Measurements from ENCODE around the gene WSB1. TPM values are rescaled to one million over a fixed set of nuclear protein-coding genes. Genes with fewer than 3 reads are reported as not detected.
"Not testable (repeated sequence)": the region's sequence is repeated elsewhere in the genome, so short reads cannot be mapped to it uniquely, and the experiment has no call there.

WSB1 gene
- polyA plus RNA-seq, 6 donors from 2014 or later, result 188 to 342 (median 263) TPM

DNA sequence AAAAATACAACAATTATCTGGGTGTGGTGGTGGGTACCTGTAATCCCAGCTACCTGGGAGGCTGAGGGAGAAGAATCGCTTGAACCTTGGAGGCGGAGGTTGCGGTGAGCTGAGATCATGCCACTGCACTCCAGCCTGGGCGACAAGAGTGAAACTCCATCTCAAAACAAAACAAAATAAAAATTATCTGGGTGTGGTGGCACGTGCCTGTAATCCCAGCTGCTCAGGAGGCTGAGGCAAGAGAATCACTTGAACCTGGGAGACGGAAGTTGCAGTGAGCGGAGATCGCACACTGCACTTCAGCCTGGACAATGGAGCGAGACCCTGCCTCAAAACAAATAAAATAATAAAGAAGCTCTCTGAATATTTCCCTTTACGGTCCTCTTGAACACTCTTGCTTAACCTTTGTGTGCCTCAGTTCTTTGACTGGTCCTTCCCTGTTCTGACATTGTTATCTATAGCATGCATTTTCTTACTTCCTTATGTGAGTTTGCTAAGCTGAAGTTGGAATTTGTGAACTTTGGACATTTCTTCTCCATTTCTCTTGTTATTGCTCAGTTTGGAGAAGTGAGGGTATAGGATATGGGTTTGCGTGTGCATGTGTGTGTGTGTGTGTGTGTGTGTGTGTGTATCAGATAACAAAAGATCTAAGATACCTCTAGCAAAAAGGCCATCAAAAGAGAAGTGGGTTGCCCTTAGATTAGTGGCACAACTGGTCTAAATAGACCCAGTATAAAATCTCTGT, 29.7 kb upstream of the WSB1 start:
- DNase-seq (no peak), ATAC-seq (ENCODE audit: low read depth in 2 of 2) (no peak)
- H3K4me3 Mint-ChIP-seq, result no peak overlapping the region
- H3K36me3 Mint-ChIP-seq, result no peaks in the 10 kb centered on the region
- no peak overlapping the region for H3K27ac Mint-ChIP-seq
- no peaks in the 10 kb centered on the region for H3K27me3 Mint-ChIP-seq
- H3K9me3 Mint-ChIP-seq, result peaks cover 0 to 4% (median 0%) of the 10 kb centered on the region in 7 donors
- H3K4me1 Mint-ChIP-seq, result peaks cover 7 to 19% (median 7%) of the 10 kb centered on the region in 3 donors

DNA sequence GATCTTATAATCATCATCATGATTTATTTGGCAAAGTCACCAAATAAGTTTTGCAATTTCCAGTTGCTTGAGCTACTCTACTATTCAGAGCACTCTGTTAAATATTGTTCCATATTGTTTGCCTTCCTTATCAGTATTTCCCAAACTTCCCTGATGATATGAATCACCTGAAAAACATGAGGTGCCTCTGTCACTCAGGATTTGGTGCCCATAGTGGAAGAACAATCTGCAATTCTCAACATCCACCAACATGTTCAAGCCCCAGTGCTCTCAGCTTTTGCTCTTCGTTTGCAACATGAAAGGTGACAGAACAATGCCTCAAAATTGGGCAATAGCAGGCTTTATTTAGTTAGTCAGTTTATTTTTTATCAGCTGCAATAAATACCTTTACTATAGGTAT, 28.6 kb upstream of the WSB1 start:
- Mint-ChIP-seq H3K27me3 (no peaks in the 10 kb centered on the region), H3K36me3 (no peaks in the 10 kb centered on the region), H3K9me3 (peaks cover 0 to 4% (median 0%) of the 10 kb centered on the region in 7 donors), H3K27ac (no peak overlapping the region), H3K4me1 (peaks cover 9 to 22% (median 10%) of the 10 kb centered on the region in 3 donors), H3K4me3 (no peak overlapping the region)
- no peak for ATAC-seq (ENCODE audit: low read depth in 2 of 2)
- DNase-seq, result no peak

DNA sequence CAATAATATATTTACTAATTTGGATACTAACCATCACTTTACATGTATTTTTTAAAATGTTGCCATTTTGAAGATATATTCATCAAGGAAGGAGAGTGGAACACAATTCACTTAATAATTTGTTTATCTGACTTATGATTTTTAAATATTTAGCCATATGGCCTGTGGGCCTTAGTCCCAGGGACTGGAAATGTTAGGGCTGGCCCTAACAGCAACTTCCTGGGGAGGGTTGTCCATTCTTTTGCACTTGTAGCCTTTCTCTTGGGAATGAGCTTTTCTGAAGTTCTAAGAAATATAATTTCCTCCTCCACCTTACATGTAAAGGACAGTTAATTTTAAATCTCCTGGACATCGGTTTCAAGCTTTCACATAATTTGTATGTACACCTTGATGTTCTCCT, 27.7 kb upstream of the WSB1 start:
- H3K27me3 Mint-ChIP-seq, result no peaks in the 10 kb centered on the region
- H3K27ac Mint-ChIP-seq, result no peak overlapping the region
- H3K36me3 Mint-ChIP-seq, result no peaks in the 10 kb centered on the region
- peaks cover 0 to 4% (median 0%) of the 10 kb centered on the region in 7 donors for H3K9me3 Mint-ChIP-seq
- ATAC-seq (ENCODE audit: low read depth in 2 of 2) (no peak), DNase-seq (no peak)
- H3K4me1 Mint-ChIP-seq, result peaks cover 9 to 22% (median 10%) of the 10 kb centered on the region in 3 donors
- H3K4me3 Mint-ChIP-seq, result no peak overlapping the region

DNA sequence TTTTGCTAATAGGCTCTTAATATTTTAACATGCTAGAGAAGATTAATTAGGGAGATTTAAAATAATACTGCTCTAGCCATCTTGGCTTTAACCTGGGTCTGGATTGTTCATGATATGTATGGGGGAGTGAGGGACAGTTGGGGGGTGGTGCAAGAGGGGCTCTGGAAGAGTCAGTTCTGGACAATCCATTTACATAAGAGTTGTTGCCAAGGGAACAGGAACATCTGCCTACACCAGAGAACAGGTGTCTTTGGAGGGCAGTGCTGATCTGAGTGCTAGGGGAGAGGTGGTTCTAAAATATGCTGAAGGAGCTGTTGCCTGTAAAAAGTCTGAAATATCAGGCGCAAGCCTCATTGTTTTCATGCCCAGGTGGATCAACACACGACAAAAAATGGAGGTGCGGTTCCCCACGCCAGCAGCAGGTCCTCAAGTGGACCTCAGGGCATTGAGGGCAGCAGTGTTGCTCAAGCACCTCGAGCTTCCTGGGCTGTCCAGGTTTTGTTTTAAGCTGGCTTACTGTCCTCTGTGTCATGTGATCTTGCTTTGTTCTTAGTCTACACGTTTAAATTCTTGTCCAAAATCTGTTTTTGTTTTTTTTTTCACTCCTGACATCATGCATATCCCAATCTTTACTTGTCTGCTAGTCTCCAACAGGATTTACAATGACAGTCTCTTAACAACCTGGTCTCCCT, 25.4 kb upstream of the WSB1 start:
- Mint-ChIP-seq H3K4me3 (no peak overlapping the region), H3K4me1 (peaks cover 5 to 17% (median 10%) of the 10 kb centered on the region in 3 donors), H3K36me3 (no peaks in the 10 kb centered on the region), H3K27me3 (no peaks in the 10 kb centered on the region), H3K9me3 (no peaks in the 10 kb centered on the region), H3K27ac (no peak overlapping the region)
- ATAC-seq (ENCODE audit: low read depth in 2 of 2), result no peak
- DNase-seq, result no peak

DNA sequence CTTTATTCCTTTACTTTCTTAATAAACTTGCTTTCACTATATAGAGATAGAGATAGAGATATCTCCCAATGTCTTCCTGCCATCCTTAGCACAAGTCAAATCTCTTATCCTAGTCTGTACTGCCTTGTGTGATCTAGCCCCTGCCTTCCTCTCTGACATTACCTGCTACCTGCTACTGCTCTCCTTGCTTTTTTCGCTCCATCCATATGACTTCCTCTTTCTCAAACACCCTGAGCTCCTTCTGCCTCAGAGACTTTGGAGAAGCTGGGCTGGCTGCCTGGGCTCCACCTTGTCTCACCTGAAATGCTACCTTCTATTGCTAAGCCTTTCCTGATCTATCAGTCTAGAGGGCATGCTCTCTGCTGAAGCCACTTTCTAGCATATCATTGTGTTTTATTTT, 24.7 kb upstream of the WSB1 start:
- DNase-seq, result no peak
- peaks cover 5 to 17% (median 10%) of the 10 kb centered on the region in 3 donors for H3K4me1 Mint-ChIP-seq
- H3K27me3 Mint-ChIP-seq, result no peaks in the 10 kb centered on the region
- no peak overlapping the region for H3K4me3 Mint-ChIP-seq
- no peak for ATAC-seq (ENCODE audit: low read depth in 2 of 2)
- H3K36me3 Mint-ChIP-seq, result no peaks in the 10 kb centered on the region
- H3K9me3 Mint-ChIP-seq, result no peaks in the 10 kb centered on the region
- no peak overlapping the region for H3K27ac Mint-ChIP-seq

DNA sequence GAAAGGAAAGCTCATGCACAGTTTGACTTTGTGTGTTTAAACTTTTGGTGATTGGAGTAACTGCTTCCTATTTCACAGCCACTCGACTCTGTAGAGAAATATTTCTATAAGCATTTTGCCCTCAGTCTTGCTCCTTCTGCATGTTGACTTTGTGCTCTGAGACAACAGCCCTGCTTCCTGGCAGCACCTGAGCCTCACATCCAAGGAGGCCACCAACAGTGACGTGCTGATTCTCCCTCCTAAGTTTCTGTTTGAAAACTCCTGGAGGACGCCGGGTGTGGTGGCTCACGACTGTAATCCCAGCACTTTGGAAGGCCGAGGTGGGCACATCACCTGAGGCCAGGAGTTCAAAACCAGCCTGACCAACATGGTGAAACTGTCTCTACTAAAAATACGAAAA, 23.9 kb upstream of the WSB1 start:
- H3K4me3 Mint-ChIP-seq, result peak overlapping the region in 1 of 8 donors; percentile 15
- H3K27me3 Mint-ChIP-seq, result no peaks in the 10 kb centered on the region
- no peak overlapping the region for H3K27ac Mint-ChIP-seq
- no peak for DNase-seq
- no peak for ATAC-seq (ENCODE audit: low read depth in 2 of 2)
- peaks cover 5 to 17% (median 10%) of the 10 kb centered on the region in 3 donors for H3K4me1 Mint-ChIP-seq
- no peaks in the 10 kb centered on the region for H3K9me3 Mint-ChIP-seq
- no peaks in the 10 kb centered on the region for H3K36me3 Mint-ChIP-seq

DNA sequence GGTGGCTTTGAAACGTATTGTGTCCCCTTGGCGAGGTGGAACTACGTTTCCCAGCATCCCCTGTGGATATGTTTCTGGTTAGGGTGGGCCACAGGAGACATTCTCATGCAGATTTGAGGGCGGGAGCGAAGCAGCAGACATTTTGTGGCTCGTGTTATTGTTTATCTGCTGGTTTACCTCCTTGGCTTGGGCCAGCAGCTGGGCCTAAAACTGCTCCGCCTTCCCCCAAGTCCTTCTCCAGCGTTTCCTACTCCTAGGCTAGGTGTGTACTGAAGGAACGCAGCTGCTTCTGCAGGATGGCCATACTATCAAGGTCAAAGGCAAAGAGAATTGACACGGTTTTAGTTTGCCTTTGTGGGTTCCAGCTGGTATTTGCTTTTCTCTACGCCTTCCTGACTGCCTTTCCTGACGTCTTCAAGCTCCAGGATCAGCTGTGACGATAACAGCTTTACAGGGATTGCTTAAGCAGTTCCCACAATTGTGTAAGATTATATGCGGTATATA, 17.2 kb upstream of the WSB1 start:
- no peaks in the 10 kb centered on the region for H3K27me3 Mint-ChIP-seq
- H3K36me3 Mint-ChIP-seq, result no peaks in the 10 kb centered on the region
- peaks cover 12 to 22% (median 21%) of the 10 kb centered on the region in 3 donors for H3K4me1 Mint-ChIP-seq

DNA sequence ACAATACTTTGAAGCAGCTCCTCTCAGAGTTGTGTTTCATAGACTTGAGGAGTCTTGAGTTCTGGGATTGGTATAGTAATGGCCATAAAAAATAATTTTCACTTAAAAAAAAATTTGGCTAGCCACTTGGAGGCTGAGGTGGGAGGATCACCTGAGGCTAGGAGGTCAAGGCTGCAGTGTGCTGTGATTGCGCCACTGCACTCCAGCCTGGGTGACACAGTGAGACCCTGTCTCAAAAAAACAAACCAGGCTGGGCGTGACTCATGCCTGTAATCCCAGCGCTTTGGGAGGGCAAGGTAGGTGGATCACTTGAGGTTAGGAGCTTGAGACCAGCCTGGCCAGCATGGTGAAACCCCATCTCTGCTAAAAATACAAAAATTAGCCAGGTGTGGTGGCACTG, 14.8 kb upstream of the WSB1 start:
- not testable (repeated sequence) for H3K9me3 Mint-ChIP-seq; DNase-seq; H3K27me3 Mint-ChIP-seq; ATAC-seq (ENCODE audit: low read depth in 2 of 2); H3K4me3 Mint-ChIP-seq; H3K27ac Mint-ChIP-seq; H3K36me3 Mint-ChIP-seq
- peaks cover 30 to 46% (median 45%) of the 10 kb centered on the region in 3 donors for H3K4me1 Mint-ChIP-seq

More for the DNA sequence above, 17.2 kb upstream of the WSB1 start:
- ATAC-seq (ENCODE audit: low read depth in 2 of 2) (no peak), DNase-seq (no peak)
- no peaks in the 10 kb centered on the region for H3K9me3 Mint-ChIP-seq
- H3K4me3 Mint-ChIP-seq, result no peak overlapping the region
- H3K27ac Mint-ChIP-seq, result no peak overlapping the region

DNA sequence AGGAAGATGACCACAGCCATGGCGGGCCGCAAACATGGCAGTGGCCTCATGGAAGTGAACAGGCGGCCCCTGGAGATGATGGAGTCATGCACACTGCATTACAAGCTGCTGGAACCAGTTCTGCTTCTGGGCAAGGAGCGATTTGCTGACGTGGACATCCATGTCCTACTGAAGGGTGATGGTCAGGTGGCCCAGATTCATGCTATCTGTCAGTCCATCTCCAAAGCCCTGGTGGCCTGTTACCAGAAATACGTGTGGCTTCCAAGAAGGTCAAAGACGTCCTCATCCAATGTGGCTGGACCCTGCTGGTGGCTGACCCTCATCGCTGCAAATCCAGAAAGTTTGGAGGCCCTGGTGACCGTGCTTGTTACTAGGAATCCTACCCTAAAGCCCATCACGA, 13.4 kb upstream of the WSB1 start:
- no peaks in the 10 kb centered on the region for H3K36me3 Mint-ChIP-seq
- no peaks in the 10 kb centered on the region for H3K27me3 Mint-ChIP-seq
- no peaks in the 10 kb centered on the region for H3K9me3 Mint-ChIP-seq
- no peak for DNase-seq
- H3K4me1 Mint-ChIP-seq, result peaks cover 40 to 60% (median 59%) of the 10 kb centered on the region in 3 donors
- H3K27ac Mint-ChIP-seq, result peak overlapping the region in 1 of 6 donors; percentile 82
- H3K4me3 Mint-ChIP-seq, result peak overlapping the region in 1 of 8 donors; percentile 41
- no peak for ATAC-seq (ENCODE audit: low read depth in 2 of 2)

DNA sequence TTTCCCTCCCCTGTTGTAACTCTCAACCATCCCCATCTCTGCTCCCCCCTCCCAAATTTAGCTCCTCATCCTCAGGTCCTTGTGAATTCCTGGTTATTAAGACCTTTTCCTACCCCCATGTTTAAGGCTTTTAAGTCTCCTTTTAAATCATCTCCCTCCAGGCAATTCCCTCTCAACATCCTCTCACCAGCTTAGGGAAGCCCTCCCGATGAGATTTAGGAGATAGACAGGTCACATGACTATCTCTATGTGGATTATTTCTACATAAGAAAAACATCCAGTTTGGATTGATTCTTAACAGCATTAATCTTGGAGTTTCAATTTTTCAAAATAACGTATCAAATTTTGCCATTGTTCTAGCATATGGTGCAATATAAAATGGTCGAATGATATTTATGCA, 12.5 kb upstream of the WSB1 start:
- DNase-seq, result no peak
- H3K4me3 Mint-ChIP-seq, result peak overlapping the region in 7 of 8 donors; percentile 2 to 90 (median 79)
- no peak for ATAC-seq (ENCODE audit: low read depth in 2 of 2)
- H3K4me1 Mint-ChIP-seq, result peaks cover 43 to 67% (median 65%) of the 10 kb centered on the region in 3 donors
- H3K27me3 Mint-ChIP-seq, result no peaks in the 10 kb centered on the region
- H3K9me3 Mint-ChIP-seq, result no peaks in the 10 kb centered on the region
- peak overlapping the region; percentile 82 to 98 (median 94) for H3K27ac Mint-ChIP-seq
- no peaks in the 10 kb centered on the region for H3K36me3 Mint-ChIP-seq

DNA sequence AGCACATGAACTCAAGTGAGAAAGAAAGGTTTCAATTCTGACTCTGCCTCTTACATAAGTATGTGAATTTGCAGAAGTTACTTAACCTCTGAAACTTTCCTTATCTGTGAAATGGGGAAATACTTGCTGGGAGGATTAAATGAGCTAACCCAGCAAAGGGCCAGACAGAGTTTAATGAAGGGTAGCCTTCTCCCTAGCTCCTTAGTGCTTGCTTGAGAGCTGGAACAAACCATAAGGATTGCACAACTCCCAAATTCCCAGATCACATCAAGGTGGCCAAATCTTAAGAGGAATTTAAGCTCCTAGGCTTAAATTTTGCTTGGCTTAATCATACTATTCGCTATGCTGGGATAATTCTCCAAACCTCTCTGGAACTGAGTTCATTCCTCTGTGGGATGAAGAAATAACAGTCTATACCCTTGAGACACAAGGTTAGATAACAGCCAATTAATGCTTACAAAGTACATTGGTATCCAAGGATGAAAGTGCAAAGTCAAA, 11.8 kb upstream of the WSB1 start:
- Mint-ChIP-seq H3K9me3 (no peaks in the 10 kb centered on the region), H3K36me3 (no peaks in the 10 kb centered on the region), H3K27ac (peak overlapping the region; percentile 82 to 98 (median 94)), H3K27me3 (no peaks in the 10 kb centered on the region), H3K4me1 (peaks cover 43 to 67% (median 65%) of the 10 kb centered on the region in 3 donors), H3K4me3 (peak overlapping the region; percentile 2 to 90 (median 78))
- DNase-seq (peak; percentile 46), ATAC-seq (ENCODE audit: low read depth in 2 of 2) (peak; percentile 80)

DNA sequence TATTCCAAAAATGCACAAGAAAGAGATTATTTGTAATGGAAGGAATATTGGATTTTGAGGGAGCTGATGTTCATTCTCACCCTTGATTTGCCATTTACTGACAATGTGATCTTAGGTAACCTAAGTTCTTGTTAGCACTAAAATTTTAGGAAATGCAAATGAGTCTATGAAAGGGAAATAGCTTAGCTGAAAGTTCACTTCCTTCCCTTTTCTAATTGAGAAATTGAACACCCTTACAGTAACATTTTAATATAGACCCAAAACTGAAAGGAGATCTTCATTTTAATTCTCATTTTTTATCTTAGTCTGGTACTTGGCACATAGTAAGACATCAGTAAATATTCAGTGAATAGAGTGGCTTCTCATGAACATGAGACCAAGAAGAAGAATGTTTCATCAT, 10.9 kb upstream of the WSB1 start:
- Mint-ChIP-seq H3K27ac (peak overlapping the region; percentile 91 to 98 (median 95)), H3K4me1 (peaks cover 45 to 67% (median 65%) of the 10 kb centered on the region in 3 donors), H3K9me3 (no peaks in the 10 kb centered on the region), H3K27me3 (no peaks in the 10 kb centered on the region), H3K36me3 (no peaks in the 10 kb centered on the region), H3K4me3 (peak overlapping the region; percentile 75 to 90 (median 82))
- DNase-seq, result peak; percentile 60
- ATAC-seq (ENCODE audit: low read depth in 2 of 2), result peak; percentile 80 to 82

DNA sequence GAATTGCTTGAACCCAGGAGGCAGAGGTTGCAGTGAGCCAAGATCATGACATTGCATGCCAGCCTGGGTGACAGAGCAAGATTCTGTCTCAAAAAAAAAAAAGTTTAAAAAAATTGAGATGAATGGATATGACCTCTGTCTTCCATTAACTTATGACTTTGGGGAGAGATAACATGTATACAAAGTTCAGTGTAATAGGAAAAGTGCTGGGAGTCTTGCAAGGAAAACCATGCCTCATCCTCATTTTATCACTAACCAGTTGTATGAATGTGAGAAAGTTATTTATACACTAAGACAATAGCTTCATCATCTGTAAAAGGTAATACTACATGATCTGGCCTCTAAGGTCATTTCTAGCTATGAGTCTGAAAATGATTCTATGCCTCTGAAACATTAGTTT, 10.2 kb upstream of the WSB1 start:
- no peak for ATAC-seq (ENCODE audit: low read depth in 2 of 2)
- Mint-ChIP-seq H3K9me3 (no peaks in the 10 kb centered on the region), H3K27ac (peak overlapping the region; percentile 91 to 98 (median 95)), H3K36me3 (no peaks in the 10 kb centered on the region), H3K4me1 (peaks cover 47 to 67% (median 65%) of the 10 kb centered on the region in 3 donors), H3K4me3 (peak overlapping the region in 7 of 8 donors; percentile 77 to 90 (median 82)), H3K27me3 (no peaks in the 10 kb centered on the region)
- DNase-seq, result no peak
